GM12878 (cell line): ENCODE measurements around the gene LDLR. TPM values are rescaled to one million over a fixed set of nuclear protein-coding genes. Genes with fewer than 3 reads are reported as not detected.

Source experiments
- CBFB ChIP-seq: IDR thresholded peaks from 2 replicates; pipeline ENCODE4 v1.6.1; 2016; ENCODE audit warnings: antibody characterized with exemption, low read depth
- CEBPB ChIP-seq, 2 experiments: fragments of 150-350 bp in 1 of 2; IDR thresholded peaks; 2 replicates each; pipeline ENCODE4 v1.6.1; 2012 to 2014; ENCODE audit warnings: low read depth in 2 of 2, low read length in 2 of 2, borderline replicate concordance in 1 of 2, inconsistent platforms in 1 of 2
- CHD2 ChIP-seq: IDR thresholded peaks from 2 replicates; pipeline ENCODE4 v1.6.1; 2011; ENCODE audit warnings: low read depth, low read length, improper control_type of control experiment, borderline replicate concordance
- CHD4 ChIP-seq: fragments of 200-600 bp; sonication (generic); IDR thresholded peaks from 2 replicates; pipeline ENCODE4 v1.6.1; 2016; ENCODE audit warnings: mild to moderate bottlenecking
- FOXK2 ChIP-seq: fragments of 450-650 bp; IDR thresholded peaks from 2 replicates; pipeline ENCODE4 v1.6.1; 2017; ENCODE audit warnings: mild to moderate bottlenecking, moderate library complexity
- HDGF ChIP-seq: fragments of 450-650 bp; IDR thresholded peaks from 2 replicates; pipeline ENCODE4 v1.6.1; 2016; ENCODE audit warnings: antibody characterized with exemption
- IKZF1 ChIP-seq: fragments of 450-650 bp; conservative IDR thresholded peaks from 2 replicates; pipeline ENCODE4 v1.6.1; 2017; ENCODE audit warnings: antibody characterized with exemption, mild to moderate bottlenecking
- IKZF2 ChIP-seq, 2 experiments: fragments of 450-650 bp; IDR thresholded peaks; 2 replicates each; pipeline ENCODE4 v1.6.1; 2017; ENCODE audit warnings: mild to moderate bottlenecking in 2 of 2, moderate library complexity in 2 of 2
- MTA3 ChIP-seq: IDR thresholded peaks from 2 replicates; pipeline ENCODE4 v1.6.1; 2012; ENCODE audit warnings: low read length, inconsistent platforms, borderline replicate concordance
- MYB ChIP-seq: fragments of 150-350 bp; IDR thresholded peaks from 2 replicates; pipeline ENCODE4 v1.6.1; 2014; ENCODE audit warnings: mild to moderate bottlenecking, low read depth, low read length, borderline replicate concordance
- NBN ChIP-seq: fragments of 450-650 bp; IDR thresholded peaks from 2 replicates; pipeline ENCODE4 v1.6.1; 2016
- NFYB ChIP-seq: IDR thresholded peaks from 2 replicates; pipeline ENCODE4 v1.6.1; 2011; ENCODE audit warnings: low read depth, mild to moderate bottlenecking, low read length, improper control_type of control experiment, moderate library complexity; ENCODE audit not compliant: insufficient read depth
- NKRF ChIP-seq: fragments of 450-650 bp; conservative IDR thresholded peaks from 2 replicates; pipeline ENCODE4 v1.6.1; 2017; ENCODE audit warnings: mild to moderate bottlenecking, moderate library complexity
- NR2C2 ChIP-seq: IDR thresholded peaks from 2 replicates; pipeline ENCODE4 v1.6.1; 2011; ENCODE audit warnings: borderline replicate concordance, low read depth; ENCODE audit not compliant: control insufficient read depth, insufficient read length
- POLR2A ChIP-seq: IDR thresholded peaks from 2 replicates; pipeline ENCODE4 v1.6.1; 2011; ENCODE audit warnings: low read depth, mild to moderate bottlenecking, low read length
- RUNX3 ChIP-seq: IDR thresholded peaks from 2 replicates; pipeline ENCODE4 v1.6.1; 2012; ENCODE audit warnings: low read length, inconsistent platforms
- SIN3A ChIP-seq: IDR thresholded peaks from 2 replicates; pipeline ENCODE4 v1.6.1; 2012; ENCODE audit warnings: low read depth, low read length, improper control_type of control experiment
- SREBF2 ChIP-seq: IDR thresholded peaks from 2 replicates; pipeline ENCODE4 v1.6.1; 2012; ENCODE audit warnings: mild to moderate bottlenecking, low read length
- SRF ChIP-seq, 2 experiments: IDR thresholded peaks; 2 replicates each; pipeline ENCODE4 v1.6.1; 2011; ENCODE audit warnings: low read depth in 2 of 2, low read length in 2 of 2, mild to moderate bottlenecking in 1 of 2, moderate library complexity in 1 of 2
- STAT1 ChIP-seq: fragments of 450-650 bp; conservative IDR thresholded peaks from 2 replicates; pipeline ENCODE4 v1.6.1; 2014; ENCODE audit warnings: antibody characterized with exemption, mild to moderate bottlenecking
- TBL1XR1 ChIP-seq: IDR thresholded peaks from 2 replicates; pipeline ENCODE4 v1.6.1; 2012; ENCODE audit warnings: low read depth, low read length, improper control_type of control experiment
- TCF12 ChIP-seq: IDR thresholded peaks from 2 replicates; pipeline ENCODE4 v1.6.1; 2011; ENCODE audit warnings: low read depth, mild to moderate bottlenecking, low read length
- USF2 ChIP-seq: IDR thresholded peaks from 2 replicates; pipeline ENCODE4 v1.6.1; 2011; ENCODE audit warnings: low read depth, low read length, improper control_type of control experiment, borderline replicate concordance
- WRNIP1 ChIP-seq: IDR thresholded peaks from 2 replicates; pipeline ENCODE4 v1.6.1; 2011; ENCODE audit warnings: low read depth, low read length, improper control_type of control experiment, borderline replicate concordance
- ZBED1 ChIP-seq: IDR thresholded peaks from 2 replicates; pipeline ENCODE4 v1.6.1; 2016; ENCODE audit warnings: borderline replicate concordance
- ZNF687 ChIP-seq: fragments of 450-650 bp; IDR thresholded peaks from 2 replicates; pipeline ENCODE4 v1.6.1; 2017; ENCODE audit warnings: mild to moderate bottlenecking, moderate library complexity
- polyA plus RNA-seq, 11 experiments: library from polyadenylated mRNA; depleted of rRNA in 4 of 11; unstranded in 6 of 11; stranded (reverse) in 5 of 11; fragments of >200 nt; fragmentation: Nextera tagmentation in 4 of 11; fragmentation: Illumina TruSeq in 1 of 11; extraction: Ambion mirVana in 4 of 11; extraction: Trizol in 1 of 11; gene quantifications; 1 replicate in 1 of 11; 2 replicates in 10 of 11; pipeline versions ENCODE4 v1.2.1 to v1.2.3, GENCODE V29; 2011 to 2016; ENCODE audit warnings: inconsistent platforms in 2 of 11, missing spikeins in 2 of 11, low read depth in 1 of 11
- total RNA-seq, 4 experiments: library from RNA; depleted of rRNA in 3 of 4; stranded (reverse); fragments of >200 nt in 3 of 4; fragmentation: Illumina TruSeq in 1 of 4; extraction: Trizol in 1 of 4; gene quantifications; 2 replicates each; pipeline versions ENCODE4 v1.2.1 to v1.2.3, GENCODE V29; 2013 to 2021

LDLR gene
- total and polyA plus RNA-seq, 10 of the 15 experiments (the other 5 are each of a cell fraction or from before 2014, with no cell fraction given): 11.3 to 59.2 (median 27.3) TPM

GRCh38 chr19:11090264-11090996 lies 1.2 kb downstream of the LDLR start (continued):
- TF ChIP-seq WRNIP1 (0 out of 2 replicates have a peak, but pooled peaks have one; percentile 1), NBN (peak; percentile 35), SREBF2 (peak; percentile 75; the same call in 1 of the 2 replicates), FOXK2 (peak; percentile 61), STAT1 (peak; percentile 93), SRF (IDR thresholded peaks at IDR 0.05; ENCODE audit: low read depth in 2 of 2, low read length in 2 of 2) (0 out of 4 replicates have a peak, but pooled peaks of 1 of the 2 experiments have one; percentile 8), NR2C2 (no peak), CHD4 (no peak), TCF12 (0 out of 2 replicates have a peak, but pooled peaks have one; percentile 5), CBFB (no peak; the same call in 1 of the 2 replicates), IKZF1 (peak; percentile 61), MTA3 (no peak), ZBED1 (peak; percentile 52; the same call in 1 of the 2 replicates), ZNF687 (peak; percentile 29; the same call in 1 of the 2 replicates), RUNX3 (0 out of 2 replicates have a peak, but pooled peaks have one; percentile 24), TBL1XR1 (no peak), NKRF (peak; percentile 35), IKZF2 (IDR thresholded peaks at IDR 0.05) (0 out of 4 replicates have a peak, but pooled peaks of 1 of the 2 experiments have one; percentile 18), CEBPB (IDR thresholded peaks at IDR 0.05; ENCODE audit: borderline replicate concordance in 1 of 2, low read depth in 2 of 2, low read length in 2 of 2) (no peak), CHD2 (no peak), USF2 (no peak), MYB (no peak), HDGF (peak; percentile 71; the same call in 1 of the 2 replicates), NFYB (peak; percentile 73), POLR2A (peak; percentile 96), SIN3A (peak; percentile 32; the same call in 1 of the 2 replicates)
